Panc1 (cell line): Measurements from ENCODE around the gene IL1R2.

Experiments
- POLR2AphosphoS5 ChIP-seq: IDR thresholded peaks from 2 replicates; pipeline ENCODE4 v1.6.1; 2012; ENCODE audit warnings: mild to moderate bottlenecking, low read depth, low read length, moderate library complexity
- SIN3A ChIP-seq: IDR thresholded peaks from 2 replicates; pipeline ENCODE4 v1.6.1; 2012; ENCODE audit warnings: low read depth, mild to moderate bottlenecking, low read length, moderate library complexity, borderline replicate concordance; ENCODE audit not compliant: insufficient read depth
- TCF7L2 ChIP-seq: IDR thresholded peaks from 2 replicates; pipeline ENCODE4 v1.6.1; 2011; ENCODE audit warnings: mild to moderate bottlenecking, low read depth, low read length, inconsistent platforms
- TF ChIP-seq, protein P1 (sequence below): fragments of 450-650 bp; IDR thresholded peaks from 2 replicates; pipeline ENCODE4 v1.5.1; 2017; ENCODE audit warnings: mild to moderate bottlenecking
- TF ChIP-seq, protein P2 (sequence below), 2 experiments: IDR thresholded peaks; 2 replicates each; pipeline ENCODE4 v1.6.1; 2011 to 2012; ENCODE audit warnings: low read depth in 2 of 2, control low read depth in 1 of 2, low read length in 1 of 2, mild to moderate bottlenecking in 1 of 2, moderate library complexity in 1 of 2; ENCODE audit not compliant: insufficient read depth in 1 of 2

DNA sequence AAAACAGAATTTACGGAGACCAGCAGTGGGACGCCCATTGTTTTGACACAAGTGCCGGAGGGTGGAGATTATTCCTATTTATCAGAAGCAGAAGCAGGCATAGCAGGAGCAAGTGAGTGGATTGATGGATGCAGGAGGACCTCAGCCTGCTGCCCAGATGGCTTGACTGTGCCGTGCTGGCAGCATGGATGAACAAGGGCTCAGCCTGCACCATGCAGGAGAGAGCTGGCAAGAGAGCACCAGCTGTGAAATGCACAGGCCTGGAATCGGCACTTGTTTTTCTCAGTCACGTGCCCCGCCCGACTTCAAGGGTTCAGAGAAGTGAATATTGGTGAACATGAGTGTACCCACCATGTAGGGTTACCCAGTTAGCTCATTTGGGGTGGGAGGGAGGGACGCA, 4.0 kb downstream of the IL1R2 start:
- TF ChIP-seq, protein P1, sequence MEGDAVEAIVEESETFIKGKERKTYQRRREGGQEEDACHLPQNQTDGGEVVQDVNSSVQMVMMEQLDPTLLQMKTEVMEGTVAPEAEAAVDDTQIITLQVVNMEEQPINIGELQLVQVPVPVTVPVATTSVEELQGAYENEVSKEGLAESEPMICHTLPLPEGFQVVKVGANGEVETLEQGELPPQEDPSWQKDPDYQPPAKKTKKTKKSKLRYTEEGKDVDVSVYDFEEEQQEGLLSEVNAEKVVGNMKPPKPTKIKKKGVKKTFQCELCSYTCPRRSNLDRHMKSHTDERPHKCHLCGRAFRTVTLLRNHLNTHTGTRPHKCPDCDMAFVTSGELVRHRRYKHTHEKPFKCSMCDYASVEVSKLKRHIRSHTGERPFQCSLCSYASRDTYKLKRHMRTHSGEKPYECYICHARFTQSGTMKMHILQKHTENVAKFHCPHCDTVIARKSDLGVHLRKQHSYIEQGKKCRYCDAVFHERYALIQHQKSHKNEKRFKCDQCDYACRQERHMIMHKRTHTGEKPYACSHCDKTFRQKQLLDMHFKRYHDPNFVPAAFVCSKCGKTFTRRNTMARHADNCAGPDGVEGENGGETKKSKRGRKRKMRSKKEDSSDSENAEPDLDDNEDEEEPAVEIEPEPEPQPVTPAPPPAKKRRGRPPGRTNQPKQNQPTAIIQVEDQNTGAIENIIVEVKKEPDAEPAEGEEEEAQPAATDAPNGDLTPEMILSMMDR = no peak
- TF ChIP-seq TCF7L2 = no peak
- TF ChIP-seq, protein P2, sequence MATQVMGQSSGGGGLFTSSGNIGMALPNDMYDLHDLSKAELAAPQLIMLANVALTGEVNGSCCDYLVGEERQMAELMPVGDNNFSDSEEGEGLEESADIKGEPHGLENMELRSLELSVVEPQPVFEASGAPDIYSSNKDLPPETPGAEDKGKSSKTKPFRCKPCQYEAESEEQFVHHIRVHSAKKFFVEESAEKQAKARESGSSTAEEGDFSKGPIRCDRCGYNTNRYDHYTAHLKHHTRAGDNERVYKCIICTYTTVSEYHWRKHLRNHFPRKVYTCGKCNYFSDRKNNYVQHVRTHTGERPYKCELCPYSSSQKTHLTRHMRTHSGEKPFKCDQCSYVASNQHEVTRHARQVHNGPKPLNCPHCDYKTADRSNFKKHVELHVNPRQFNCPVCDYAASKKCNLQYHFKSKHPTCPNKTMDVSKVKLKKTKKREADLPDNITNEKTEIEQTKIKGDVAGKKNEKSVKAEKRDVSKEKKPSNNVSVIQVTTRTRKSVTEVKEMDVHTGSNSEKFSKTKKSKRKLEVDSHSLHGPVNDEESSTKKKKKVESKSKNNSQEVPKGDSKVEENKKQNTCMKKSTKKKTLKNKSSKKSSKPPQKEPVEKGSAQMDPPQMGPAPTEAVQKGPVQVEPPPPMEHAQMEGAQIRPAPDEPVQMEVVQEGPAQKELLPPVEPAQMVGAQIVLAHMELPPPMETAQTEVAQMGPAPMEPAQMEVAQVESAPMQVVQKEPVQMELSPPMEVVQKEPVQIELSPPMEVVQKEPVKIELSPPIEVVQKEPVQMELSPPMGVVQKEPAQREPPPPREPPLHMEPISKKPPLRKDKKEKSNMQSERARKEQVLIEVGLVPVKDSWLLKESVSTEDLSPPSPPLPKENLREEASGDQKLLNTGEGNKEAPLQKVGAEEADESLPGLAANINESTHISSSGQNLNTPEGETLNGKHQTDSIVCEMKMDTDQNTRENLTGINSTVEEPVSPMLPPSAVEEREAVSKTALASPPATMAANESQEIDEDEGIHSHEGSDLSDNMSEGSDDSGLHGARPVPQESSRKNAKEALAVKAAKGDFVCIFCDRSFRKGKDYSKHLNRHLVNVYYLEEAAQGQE (IDR thresholded peaks at IDR 0.05; ENCODE audit: insufficient read depth in 1 of 2, low read depth in 2 of 2, low read length in 1 of 2) = no peak
- no peak for TF ChIP-seq POLR2AphosphoS5
- TF ChIP-seq SIN3A = no peak
